ENCODE results near the gene VIL1.

- no peak for TF ChIP-seq CTCF (IDR thresholded peaks at IDR 0.05)
- no peak for TF ChIP-seq POLR2AphosphoS5 (IDR thresholded peaks at IDR 0.05; ENCODE audit: low read depth, low read length)
- no peak for TF ChIP-seq REST (IDR thresholded peaks at IDR 0.05; ENCODE audit: insufficient read depth in 1 of 2, low read depth in 2 of 2, low read length in 1 of 2)
- no peak for TF ChIP-seq SIN3A (IDR thresholded peaks at IDR 0.05; ENCODE audit: borderline replicate concordance, insufficient read depth, low read depth, low read length)
- no peak for TF ChIP-seq TCF7L2 (IDR thresholded peaks at IDR 0.05; ENCODE audit: low read depth, low read length)
These were observed 49.6 kb upstream of the VIL1 start for GRCh38 chr2:218369330-218369729.
